Thyroid gland (tissue), 4 donors: ENCODE data around the gene CDHR4.

Experiments
- CTCF ChIP-seq, 6 experiments: fragments of 200-600 bp in 3 of 6; fragments of 450-650 bp in 3 of 6; sonication (generic) in 3 of 6; IDR thresholded peaks; one replicate each; pipeline ENCODE4 v1.5.1; 2016 to 2019; ENCODE audit warnings: antibody characterized with exemption in 6 of 6, mild to moderate bottlenecking in 2 of 6, inconsistent platforms in 1 of 6, moderate library complexity in 1 of 6
- POLR2A ChIP-seq, 2 donors: fragments of 450-650 bp; IDR thresholded peaks; one replicate each; pipeline ENCODE4 v1.6.1; 2017; ENCODE audit warnings: antibody characterized with exemption in 2 of 2, mild to moderate bottlenecking in 2 of 2, moderate library complexity in 1 of 2

GRCh38 chr3:49794431-49794830 is 5.2 kb downstream of the CDHR4 start:
- no peak for TF ChIP-seq POLR2A (IDR thresholded peaks at IDR 0.05)
- no peak for TF ChIP-seq CTCF (IDR thresholded peaks at IDR 0.05)
